HepG2 (cell line): ENCODE data around the gene SLBP. TPM values are rescaled to one million over a fixed set of nuclear protein-coding genes. Genes with fewer than 3 reads are reported as not detected.

Source experiments
- ARID3A ChIP-seq: IDR thresholded peaks from 2 replicates; pipeline ENCODE4 v1.6.1; 2012; ENCODE audit warnings: low read depth, low read length, improper control_type of control experiment
- BORCS8-MEF2B ChIP-seq: sonication (generic); formaldehyde crosslinking; IDR thresholded peaks from 2 replicates; pipeline ENCODE4 v1.8.0; 2022; ENCODE audit warnings: mild to moderate bottlenecking, missing genetic modification reagents
- CENPT ChIP-seq: sonication (generic); formaldehyde crosslinking; IDR thresholded peaks from 2 replicates; pipeline ENCODE4 v1.8.0; 2022; ENCODE audit warnings: low read depth, mild to moderate bottlenecking, moderate library complexity, missing genetic modification reagents
- EED ChIP-seq: sonication (generic); formaldehyde crosslinking; IDR thresholded peaks from 2 replicates; pipeline ENCODE4 v1.5.0; 2020; ENCODE audit warnings: mild to moderate bottlenecking, missing genetic modification reagents
- FOXA1 ChIP-seq, 2 experiments: fragments of 450-650 bp in 1 of 2; sonication (generic) in 1 of 2; formaldehyde crosslinking in 1 of 2; IDR thresholded peaks; 2 replicates each; pipeline versions ENCODE4 v1.4.0 to v1.6.1; 2016 to 2020; ENCODE audit warnings: missing genetic modification reagents in 1 of 2
- FOXK1 ChIP-seq: sonication (generic); formaldehyde crosslinking; IDR thresholded peaks from 2 replicates; pipeline ENCODE4 v1.4.0; 2020; ENCODE audit warnings: low read depth, missing genetic modification reagents, borderline replicate concordance
- HIC2 ChIP-seq: sonication (generic); formaldehyde crosslinking; IDR thresholded peaks from 2 replicates; pipeline ENCODE4 v1.9.0; 2022; ENCODE audit warnings: low read depth, missing genetic modification reagents
- LCORL ChIP-seq, 2 experiments: fragments of 450-650 bp in 1 of 2; sonication (generic) in 1 of 2; formaldehyde crosslinking in 1 of 2; IDR thresholded peaks; 2 replicates each; pipeline versions ENCODE4 v1.5.0 to v1.6.1; 2017 to 2020; ENCODE audit warnings: antibody characterized with exemption in 1 of 2, missing genetic modification reagents in 1 of 2
- NAIF1 ChIP-seq: sonication (generic); formaldehyde crosslinking; IDR thresholded peaks from 2 replicates; pipeline ENCODE4 v1.5.0; 2020; ENCODE audit warnings: mild to moderate bottlenecking, missing genetic modification reagents, borderline replicate concordance
- RBFOX2 ChIP-seq: fragments of 200-400 bp; formaldehyde crosslinking; IDR thresholded peaks from 2 replicates; pipeline ENCODE4 v1.6.1; 2017; ENCODE audit warnings: low read depth, mild to moderate bottlenecking, low read length
- RXRA ChIP-seq: sonication (generic); formaldehyde crosslinking; IDR thresholded peaks from 2 replicates; pipeline ENCODE4 v1.5.1; 2020; ENCODE audit warnings: missing genetic modification reagents
- SMAD1 ChIP-seq: sonication (generic); formaldehyde crosslinking; IDR thresholded peaks from 2 replicates; pipeline ENCODE4 v1.4.0; 2020; ENCODE audit warnings: missing genetic modification reagents, low read depth, mild to moderate bottlenecking, borderline replicate concordance
- SOX13 ChIP-seq, 3 experiments: fragments of 450-650 bp in 1 of 3; sonication (generic) in 1 of 3; formaldehyde crosslinking in 1 of 3; IDR thresholded peaks in 2 of 3; conservative IDR thresholded peaks in 1 of 3; 2 replicates each; pipeline versions ENCODE4 v1.5.0 to v1.6.1; 2016 to 2020; ENCODE audit warnings: antibody characterized with exemption in 1 of 3, mild to moderate bottlenecking in 1 of 3, missing compliant biosample characterization in 1 of 3, missing genetic modification reagents in 1 of 3, moderate library complexity in 1 of 3
- SP5 ChIP-seq: IDR thresholded peaks from 2 replicates; pipeline ENCODE4 v1.6.1; 2016; ENCODE audit warnings: low read depth, borderline replicate concordance
- SRSF4 ChIP-seq: fragments of 200-400 bp; formaldehyde crosslinking; IDR thresholded peaks from one replicate; pipeline ENCODE4 v1.6.1; 2018; ENCODE audit warnings: mild to moderate bottlenecking, low read depth, low read length, moderate library complexity; ENCODE audit not compliant: poor library complexity, severe bottlenecking
- ZNF225 ChIP-seq: sonication (generic); formaldehyde crosslinking; IDR thresholded peaks from 2 replicates; pipeline ENCODE4 v1.4.0; 2020; ENCODE audit warnings: mild to moderate bottlenecking, missing genetic modification reagents
- ZNF274 ChIP-seq: sonication (generic); formaldehyde crosslinking; IDR thresholded peaks from 2 replicates; pipeline ENCODE4 v1.5.1; 2020; ENCODE audit warnings: mild to moderate bottlenecking, missing genetic modification reagents
- ZNF33A ChIP-seq: sonication (generic); formaldehyde crosslinking; IDR thresholded peaks from 2 replicates; pipeline ENCODE4 v1.5.1; 2020; ENCODE audit warnings: missing genetic modification reagents, mild to moderate bottlenecking, moderate library complexity, borderline replicate concordance
- ZNF432 ChIP-seq: sonication (generic); formaldehyde crosslinking; IDR thresholded peaks from 2 replicates; pipeline ENCODE4 v1.5.0; 2020; ENCODE audit warnings: missing genetic modification reagents, mild to moderate bottlenecking, borderline replicate concordance
- ZNF569 ChIP-seq: sonication (generic); formaldehyde crosslinking; IDR thresholded peaks from 2 replicates; pipeline ENCODE4 v1.5.0; 2020; ENCODE audit warnings: mild to moderate bottlenecking, missing genetic modification reagents, moderate library complexity, borderline replicate concordance
- ZNF572 ChIP-seq: sonication (generic); formaldehyde crosslinking; IDR thresholded peaks from 2 replicates; pipeline ENCODE4 v1.5.1; 2020; ENCODE audit warnings: mild to moderate bottlenecking, missing genetic modification reagents
- ZNF605 ChIP-seq: sonication (generic); formaldehyde crosslinking; IDR thresholded peaks from 2 replicates; pipeline ENCODE4 v1.8.0; 2022; ENCODE audit warnings: mild to moderate bottlenecking, missing genetic modification reagents
- ZNF761 ChIP-seq: sonication (generic); formaldehyde crosslinking; conservative IDR thresholded peaks from 2 replicates; pipeline ENCODE4 v1.4.0; 2020; ENCODE audit warnings: mild to moderate bottlenecking, missing genetic modification reagents
- ZNF776 ChIP-seq: sonication (generic); formaldehyde crosslinking; IDR thresholded peaks from 2 replicates; pipeline ENCODE4 v1.4.0; 2020; ENCODE audit warnings: mild to moderate bottlenecking, missing genetic modification reagents
- ZNF777 ChIP-seq: sonication (generic); formaldehyde crosslinking; IDR thresholded peaks from 2 replicates; pipeline ENCODE4 v1.4.0; 2020; ENCODE audit warnings: missing genetic modification reagents
- ZNF878 ChIP-seq: sonication (generic); formaldehyde crosslinking; IDR thresholded peaks from 2 replicates; pipeline ENCODE4 v1.8.1; 2023; ENCODE audit warnings: mild to moderate bottlenecking, missing genetic modification reagents, moderate library complexity
- polyA plus RNA-seq, 8 experiments: library from polyadenylated mRNA; depleted of rRNA in 3 of 8; stranded (reverse) in 7 of 8; unstranded in 1 of 8; fragments of >200 nt; fragmentation: Illumina TruSeq in 4 of 8; extraction: Trizol in 4 of 8; gene quantifications; 2 replicates each; pipeline versions ENCODE4 v1.2.1 to v1.2.3, GENCODE V29; 2011 to 2016; ENCODE audit warnings: low read depth in 4 of 8, missing spikeins in 1 of 8, mixed read lengths in 1 of 8; ENCODE audit not compliant: insufficient read depth in 1 of 8
- total RNA-seq, 5 experiments: library from RNA; depleted of rRNA; stranded (reverse); fragments of >200 nt; fragmentation: Illumina TruSeq; extraction: Trizol; gene quantifications; 2 replicates each; pipeline ENCODE4 v1.2.3, GENCODE V29; 2016; ENCODE audit warnings: low read depth in 1 of 5

Gene SLBP
- total and polyA plus RNA-seq, 2 of the 13 experiments (the other 11 are each of a cell fraction or from before 2014, with no cell fraction given): 43.9 to 104 TPM

- peak; percentile 65 for TF ChIP-seq RBFOX2
- TF ChIP-seq LCORL (IDR thresholded peaks at IDR 0.05): no peak
- TF ChIP-seq LCORL (CRISPR knock-in tag; IDR thresholded peaks at IDR 0.05): no peak
- no peak for TF ChIP-seq SRSF4
- no peak for TF ChIP-seq ZNF274 (CRISPR knock-in tag)
- no peak for TF ChIP-seq FOXK1 (CRISPR knock-in tag)
- no peak for TF ChIP-seq ZNF432 (CRISPR knock-in tag)
- TF ChIP-seq BORCS8-MEF2B (CRISPR knock-in tag): no peak
- TF ChIP-seq SMAD1 (CRISPR knock-in tag): no peak
- TF ChIP-seq CENPT: no peak
- TF ChIP-seq ZNF572 (CRISPR knock-in tag): no peak
- no peak for TF ChIP-seq SOX13 (IDR thresholded peaks at IDR 0.05)
- no peak for TF ChIP-seq SOX13 (CRISPR knock-in tag; conservative IDR thresholded peaks at IDR 0.05 in 1 of 2, IDR thresholded peaks at IDR 0.05 in 1 of 2)
- TF ChIP-seq ZNF569 (CRISPR knock-in tag): no peak
- TF ChIP-seq FOXA1 (IDR thresholded peaks at IDR 0.05): no peak
- no peak for TF ChIP-seq FOXA1 (CRISPR knock-in tag; IDR thresholded peaks at IDR 0.05)
- no peak for TF ChIP-seq ARID3A
- no peak for TF ChIP-seq ZNF878 (CRISPR knock-in tag)
- no peak; the same call in 1 of the 2 replicates for TF ChIP-seq HIC2 (CRISPR knock-in tag)
- TF ChIP-seq EED (CRISPR knock-in tag): no peak
- no peak for TF ChIP-seq ZNF761 (CRISPR knock-in tag)
- TF ChIP-seq ZNF776 (CRISPR knock-in tag): peak; percentile 80; the same call in 1 of the 2 replicates
- TF ChIP-seq ZNF605 (CRISPR knock-in tag): no peak
- TF ChIP-seq ZNF33A (CRISPR knock-in tag): no peak
- TF ChIP-seq ZNF225 (CRISPR knock-in tag): 0 out of 2 replicates have a peak, but pooled peaks have one; percentile 34
- peak; percentile 98 for TF ChIP-seq ZNF777 (CRISPR knock-in tag)
- TF ChIP-seq NAIF1 (CRISPR knock-in tag): no peak
- no peak for TF ChIP-seq SP5 (CRISPR knock-in tag)
- TF ChIP-seq RXRA: no peak
Measured at GRCh38 chr4:1683736-1684505, 28.2 kb downstream of the SLBP start, which contains the start of gene FAM53A (continued).
